GM12878 (cell line): ENCODE data around the gene PAM. TPM values are rescaled to one million over a fixed set of nuclear protein-coding genes. Genes with fewer than 3 reads are reported as not detected.

Source experiments
- ATAC-seq: fragments of 200-7000 bp; cut with Tn5 transposase; 3 replicates; pipeline ENCODE4 v1.9.1; 2020; ENCODE audit warnings: mild to moderate bottlenecking, moderate library complexity
- BruUV-seq: library from RNA; stranded (reverse); fragments of 400-500 nt; replicated peaks from 2 replicates; lab custom pipeline; 2021; lab: Mats Ljungman, UMichigan
- CTCF ChIA-PET: fragments of 300-600 bp; sonication (Branson Sonifier 250); formaldehyde crosslinking; extraction: SDS; loops from one replicate; lab custom pipeline; 2021; ENCODE audit warnings: inconsistent platforms; lab: Yijun Ruan, JAX
- POLR2A ChIA-PET: fragments of 350-600 bp; formaldehyde crosslinking; extraction: SDS; loops from one replicate; lab custom pipeline; 2021; ENCODE audit warnings: inconsistent platforms; lab: Charles Lee
- RAD21 ChIA-PET: fragments of 300-600 bp; sonication (Branson Sonifier 250); formaldehyde crosslinking; loops from one replicate; lab custom pipeline; 2023; ENCODE audit warnings: antibody characterized with exemption; ENCODE audit not compliant: unreplicated experiment; lab: Charles Lee
- SMC1A ChIA-PET: fragments of 300-600 bp; sonication (Branson Sonifier 250); formaldehyde crosslinking; loops from one replicate; lab custom pipeline; 2023; ENCODE audit not compliant: unreplicated experiment, uncharacterized antibody; lab: Charles Lee
- DNase-seq: peaks from one replicate; pipeline ENCODE4 v3.0.0-alpha.2; 2011; ENCODE audit warnings: low read depth, low spot score
- FAIRE-seq: peaks from 3 replicates; lab custom pipeline; 2011; peaks lifted over from hg19 to GRCh38; lab: Jason Lieb, UNC
- H2AFZ ChIP-seq: 2 replicates; pipeline ENCODE4 v1.6.0; 2011; ENCODE audit warnings: low read depth, low read length, control low read depth; ENCODE audit not compliant: control insufficient read depth
- H3K27ac ChIP-seq: 2 replicates; pipeline ENCODE4 v1.5.1; 2011; ENCODE audit warnings: control low read depth; ENCODE audit not compliant: control insufficient read depth, insufficient read depth
- H3K27me3 ChIP-seq, 2 experiments: replicated peaks in 1 of 2; 2 replicates each; pipeline versions ENCODE4 v1.6.0 to v1.6.1; 2011; ENCODE audit warnings: low read length in 1 of 2; ENCODE audit not compliant: control insufficient read depth in 2 of 2, insufficient read depth in 2 of 2
- H3K36me3 ChIP-seq, 2 experiments: 2 replicates each; pipeline ENCODE4 v1.5.1; 2011; ENCODE audit warnings: low read length in 1 of 2; ENCODE audit not compliant: control insufficient read depth in 2 of 2, insufficient read depth in 2 of 2
- H3K4me1 ChIP-seq: 2 replicates; pipeline ENCODE4 v1.6.1; 2011; ENCODE audit warnings: mild to moderate bottlenecking, low read length, moderate library complexity, mixed read lengths; ENCODE audit not compliant: control insufficient read depth, insufficient read depth
- H3K4me2 ChIP-seq: 2 replicates; pipeline ENCODE4 v1.6.0; 2011; ENCODE audit warnings: control low read depth; ENCODE audit not compliant: control insufficient read depth, insufficient read depth
- H3K4me3 ChIP-seq: fragments of 200-600 bp; sonication (generic); 2 replicates; pipeline ENCODE4 v1.5.1; 2016
- H3K79me2 ChIP-seq: 2 replicates; pipeline ENCODE4 v1.6.0; 2011; ENCODE audit warnings: low read length; ENCODE audit not compliant: control insufficient read depth, insufficient read depth
- H3K9ac ChIP-seq: 2 replicates; pipeline ENCODE4 v1.8.0; 2011; ENCODE audit warnings: low read length, control low read depth, mixed read lengths; ENCODE audit not compliant: control insufficient read depth, insufficient read depth
- H3K9me3 ChIP-seq: replicated peaks from 3 replicates; pipeline ENCODE4 v1.5.1; 2011; ENCODE audit warnings: mild to moderate bottlenecking, low read length; ENCODE audit not compliant: control insufficient read depth, insufficient read depth
- H4K20me1 ChIP-seq: 2 replicates; pipeline ENCODE4 v1.6.0; 2011; ENCODE audit not compliant: control insufficient read depth, insufficient read depth
- ASH2L ChIP-seq: fragments of 300-600, 200-600 bp; sonication (generic); IDR thresholded peaks from 2 replicates; pipeline ENCODE4 v1.6.1; 2017; ENCODE audit warnings: low read depth, mild to moderate bottlenecking, borderline replicate concordance
- BCLAF1 ChIP-seq: fragments of 450-650 bp; IDR thresholded peaks from 2 replicates; pipeline ENCODE4 v1.6.1; 2017; ENCODE audit warnings: antibody characterized with exemption, mild to moderate bottlenecking, moderate library complexity
- CBFB ChIP-seq: IDR thresholded peaks from 2 replicates; pipeline ENCODE4 v1.6.1; 2016; ENCODE audit warnings: antibody characterized with exemption, low read depth
- CREM ChIP-seq: IDR thresholded peaks from 2 replicates; pipeline ENCODE4 v1.6.1; 2014; ENCODE audit warnings: antibody characterized with exemption, low read depth
- KDM1A ChIP-seq: fragments of 200-600 bp; sonication (generic); IDR thresholded peaks from 2 replicates; pipeline ENCODE4 v1.6.1; 2016; ENCODE audit warnings: borderline replicate concordance
- LARP7 ChIP-seq: fragments of 450-650 bp; IDR thresholded peaks from 2 replicates; pipeline ENCODE4 v1.6.1; 2017; ENCODE audit warnings: mild to moderate bottlenecking
- POLR2AphosphoS2 ChIP-seq: IDR thresholded peaks from 2 replicates; pipeline ENCODE4 v1.6.1; 2011; ENCODE audit warnings: low read depth, mild to moderate bottlenecking, low read length, improper control_type of control experiment, moderate library complexity
- RAD51 ChIP-seq: fragments of 450-650 bp; IDR thresholded peaks from 2 replicates; pipeline ENCODE4 v1.6.1; 2016; ENCODE audit warnings: moderate library complexity, mild to moderate bottlenecking, inconsistent platforms
- SMAD1 ChIP-seq: fragments of 450-650 bp; IDR thresholded peaks from 2 replicates; pipeline ENCODE4 v1.6.1; 2018; ENCODE audit warnings: mild to moderate bottlenecking, low read depth; ENCODE audit not compliant: partially characterized antibody
- SMARCA5 ChIP-seq: fragments of 450-650 bp; IDR thresholded peaks from 2 replicates; pipeline ENCODE4 v1.6.1; 2017; ENCODE audit warnings: mild to moderate bottlenecking
- YY1 ChIP-seq: IDR thresholded peaks from 2 replicates; pipeline ENCODE4 v1.6.1; 2011; ENCODE audit warnings: low read depth, mild to moderate bottlenecking, low read length
- ZNF217 ChIP-seq: fragments of 450-650 bp; IDR thresholded peaks from 2 replicates; pipeline ENCODE4 v1.6.1; 2017; ENCODE audit warnings: antibody characterized with exemption, mild to moderate bottlenecking
- WGBS: methylation state at CpG from one replicate; pipeline ENCODE4 v1.1.6; 2016; ENCODE audit warnings: low lambda C conversion rate; ENCODE audit not compliant: insufficient replicate concordance, insufficient coverage; ENCODE audit errors: missing lambda C conversion rate; 5-methylcytosine and 5-hydroxymethylcytosine counted together
- in situ Hi-C: fragments of 300-500 bp; cut with MboI; formaldehyde crosslinking; loops from 9 replicates; pipeline ENCODE4 v1.14.3; 2018; ENCODE audit warnings: mixed read lengths
- intact Hi-C: fragments of 100-400 bp; cut with micrococcal nuclease; formaldehyde crosslinking; loops from one replicate; pipeline ENCODE4 v1.14.2; 2022; ENCODE audit not compliant: unreplicated experiment
- polyA plus RNA-seq, 11 experiments: library from polyadenylated mRNA; depleted of rRNA in 4 of 11; unstranded in 6 of 11; stranded (reverse) in 5 of 11; fragments of >200 nt; fragmentation: Nextera tagmentation in 4 of 11; fragmentation: Illumina TruSeq in 1 of 11; extraction: Ambion mirVana in 4 of 11; extraction: Trizol in 1 of 11; gene quantifications; 1 replicate in 1 of 11; 2 replicates in 10 of 11; pipeline versions ENCODE4 v1.2.1 to v1.2.3, GENCODE V29; 2011 to 2016; ENCODE audit warnings: inconsistent platforms in 2 of 11, missing spikeins in 2 of 11, low read depth in 1 of 11
- total RNA-seq, 4 experiments: library from RNA; depleted of rRNA in 3 of 4; stranded (reverse); fragments of >200 nt in 3 of 4; fragmentation: Illumina TruSeq in 1 of 4; extraction: Trizol in 1 of 4; gene quantifications; 2 replicates each; pipeline versions ENCODE4 v1.2.1 to v1.2.3, GENCODE V29; 2013 to 2021
- TF ChIP-seq, protein P1 (sequence below): fragments of 450-650 bp; IDR thresholded peaks from 2 replicates; pipeline ENCODE4 v1.6.1; 2017; ENCODE audit warnings: mild to moderate bottlenecking, moderate library complexity

Gene PAM
- total and polyA plus RNA-seq, 10 of the 15 experiments (the other 5 are each of a cell fraction or from before 2014, with no cell fraction given), result 5.5 to 72.5 (median 15.4) TPM

DNA sequence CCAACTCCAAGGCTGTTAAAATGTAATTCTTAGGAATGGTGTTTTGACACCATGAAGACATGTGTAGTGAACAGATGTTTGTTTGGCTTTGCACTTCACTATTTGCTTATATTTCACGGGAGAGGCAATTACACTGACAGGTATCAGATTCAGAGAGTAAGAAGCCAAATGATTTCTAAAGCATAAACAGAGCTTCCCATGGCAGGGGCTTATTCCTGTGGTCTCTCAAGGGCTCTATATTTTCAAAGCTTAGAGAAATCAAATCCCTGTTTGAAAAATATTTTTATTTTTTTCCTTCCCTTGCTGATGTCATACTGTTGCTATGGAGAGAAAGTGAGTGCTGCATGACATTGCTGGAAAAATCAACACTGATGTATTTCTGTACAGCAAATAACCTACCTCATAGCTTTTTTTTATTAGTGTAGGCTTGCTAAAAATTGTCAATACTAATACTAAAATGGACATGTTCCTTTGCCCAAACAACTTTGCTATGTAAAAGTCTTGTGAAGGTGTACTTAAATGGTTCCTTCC lies 203.4 kb downstream of the PAM start:
- H3K27me3 ChIP-seq, result no peaks in the 10 kb centered on the region
- ATAC-seq (no peak), FAIRE-seq (no peak), DNase-seq (no peak)
- SMC1A ChIA-PET, result interaction anchor here (0.5 to 1.6 kb wide), 3 partner anchors 20 to 88 kb away, joined by 3 to 4 read pairs (median 3); no protein-coding TSS in a partner anchor
- no peaks in the 10 kb centered on the region for H4K20me1 ChIP-seq
- no peak overlapping the region for H2AFZ ChIP-seq
- no peaks in the 10 kb centered on the region for H3K9me3 ChIP-seq
- no TSS peak for BruUV-seq
- RAD21 ChIA-PET, result no interaction called here
- 61% methylated on average over 1 of the region's 1 CpG for WGBS
- in situ Hi-C loops (no loop called here), intact Hi-C loops (no loop called here)
- CTCF ChIA-PET, result no interaction called here
- H3K36me3 ChIP-seq, result no peaks in the 10 kb centered on the region; a peak in 1 of 4 replicates
- POLR2A ChIA-PET, result no interaction called here
- no peaks in the 10 kb centered on the region for H3K79me2 ChIP-seq
- no peak overlapping the region for H3K27ac ChIP-seq
- H3K4me3 ChIP-seq, result no peak overlapping the region
- TF ChIP-seq SMARCA5 (no peak), POLR2AphosphoS2 (no peak), ASH2L (no peak), CREM (no peak), SMAD1 (no peak), YY1 (no peak), KDM1A (no peak), CBFB (no peak), ZNF217 (no peak), RAD51 (no peak), LARP7 (no peak), BCLAF1 (no peak)
- TF ChIP-seq, protein P1, sequence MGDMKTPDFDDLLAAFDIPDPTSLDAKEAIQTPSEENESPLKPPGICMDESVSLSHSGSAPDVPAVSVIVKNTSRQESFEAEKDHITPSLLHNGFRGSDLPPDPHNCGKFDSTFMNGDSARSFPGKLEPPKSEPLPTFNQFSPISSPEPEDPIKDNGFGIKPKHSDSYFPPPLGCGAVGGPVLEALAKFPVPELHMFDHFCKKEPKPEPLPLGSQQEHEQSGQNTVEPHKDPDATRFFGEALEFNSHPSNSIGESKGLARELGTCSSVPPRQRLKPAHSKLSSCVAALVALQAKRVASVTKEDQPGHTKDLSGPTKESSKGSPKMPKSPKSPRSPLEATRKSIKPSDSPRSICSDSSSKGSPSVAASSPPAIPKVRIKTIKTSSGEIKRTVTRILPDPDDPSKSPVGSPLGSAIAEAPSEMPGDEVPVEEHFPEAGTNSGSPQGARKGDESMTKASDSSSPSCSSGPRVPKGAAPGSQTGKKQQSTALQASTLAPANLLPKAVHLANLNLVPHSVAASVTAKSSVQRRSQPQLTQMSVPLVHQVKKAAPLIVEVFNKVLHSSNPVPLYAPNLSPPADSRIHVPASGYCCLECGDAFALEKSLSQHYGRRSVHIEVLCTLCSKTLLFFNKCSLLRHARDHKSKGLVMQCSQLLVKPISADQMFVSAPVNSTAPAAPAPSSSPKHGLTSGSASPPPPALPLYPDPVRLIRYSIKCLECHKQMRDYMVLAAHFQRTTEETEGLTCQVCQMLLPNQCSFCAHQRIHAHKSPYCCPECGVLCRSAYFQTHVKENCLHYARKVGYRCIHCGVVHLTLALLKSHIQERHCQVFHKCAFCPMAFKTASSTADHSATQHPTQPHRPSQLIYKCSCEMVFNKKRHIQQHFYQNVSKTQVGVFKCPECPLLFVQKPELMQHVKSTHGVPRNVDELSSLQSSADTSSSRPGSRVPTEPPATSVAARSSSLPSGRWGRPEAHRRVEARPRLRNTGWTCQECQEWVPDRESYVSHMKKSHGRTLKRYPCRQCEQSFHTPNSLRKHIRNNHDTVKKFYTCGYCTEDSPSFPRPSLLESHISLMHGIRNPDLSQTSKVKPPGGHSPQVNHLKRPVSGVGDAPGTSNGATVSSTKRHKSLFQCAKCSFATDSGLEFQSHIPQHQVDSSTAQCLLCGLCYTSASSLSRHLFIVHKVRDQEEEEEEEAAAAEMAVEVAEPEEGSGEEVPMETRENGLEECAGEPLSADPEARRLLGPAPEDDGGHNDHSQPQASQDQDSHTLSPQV, result no peak
- no peak overlapping the region for H3K9ac ChIP-seq
- H3K4me2 ChIP-seq, result no peak overlapping the region
- no peaks in the 10 kb centered on the region for H3K4me1 ChIP-seq
